Caco-2 (cell line): ENCODE measurements around the gene C19orf25. TPM values are rescaled to one million over a fixed set of nuclear protein-coding genes. Genes with fewer than 3 reads are reported as not detected.

ENCODE experiments used
- BruUV-seq: library from RNA; stranded (reverse); fragments of 400-500 nt; replicated peaks from 2 replicates; lab custom pipeline; 2021; lab: Mats Ljungman, UMichigan
- CTCF ChIA-PET: fragments of 300-600 bp; sonication (Branson Sonifier 250); formaldehyde crosslinking; loops from one replicate; lab custom pipeline; 2022; ENCODE audit warnings: antibody characterized with exemption; lab: Charles Lee
- POLR2A ChIA-PET: fragments of 300-600 bp; sonication (Branson Sonifier 250); formaldehyde crosslinking; loops from one replicate; lab custom pipeline; 2022; ENCODE audit warnings: antibody characterized with exemption; lab: Charles Lee
- DNase-seq, 2 experiments: peaks; one replicate each; pipeline versions ENCODE4 v3.0.0 to v3.0.0-alpha.2; 2020 to 2022
- H3K27me3 ChIP-seq: replicated peaks from 2 replicates; pipeline ENCODE4 v1.6.0; 2011; ENCODE audit warnings: low read length; ENCODE audit not compliant: control insufficient read depth, insufficient read depth
- H3K36me3 ChIP-seq: 2 replicates; pipeline ENCODE4 v1.5.1; 2011; ENCODE audit warnings: low read length; ENCODE audit not compliant: control insufficient read depth, insufficient read depth
- H3K4me1 ChIP-seq: fragments of 250-450 bp; sonication (Bioruptor Pico); 2 replicates; pipeline ENCODE4 v1.5.1; 2020; ENCODE audit warnings: mild to moderate bottlenecking
- H3K4me3 ChIP-seq: 2 replicates; pipeline ENCODE4 v1.5.1; 2011; ENCODE audit warnings: low read depth, mild to moderate bottlenecking, control low read depth, low read length
- H3K9me3 ChIP-seq: fragments of 250-450 bp; sonication (Bioruptor Pico); 2 replicates; pipeline ENCODE4 v1.5.1; 2020; ENCODE audit warnings: mild to moderate bottlenecking, moderate library complexity
- H3K27ac Mint-ChIP-seq: one replicate; pipeline ENCODE4 v1.8.0; 2022; ENCODE audit warnings: mixed read lengths; ENCODE audit not compliant: unreplicated experiment
- H3K27me3 Mint-ChIP-seq: one replicate; pipeline ENCODE4 v1.8.0; 2022; ENCODE audit warnings: mixed read lengths; ENCODE audit not compliant: insufficient read depth, unreplicated experiment
- H3K36me3 Mint-ChIP-seq: one replicate; pipeline ENCODE4 v1.8.0; 2022; ENCODE audit warnings: mild to moderate bottlenecking, mixed read lengths; ENCODE audit not compliant: insufficient read depth, unreplicated experiment
- H3K4me1 Mint-ChIP-seq: one replicate; pipeline ENCODE4 v1.8.0; 2022; ENCODE audit warnings: low read depth, mixed read lengths; ENCODE audit not compliant: unreplicated experiment
- H3K4me3 Mint-ChIP-seq: one replicate; pipeline ENCODE4 v1.8.0; 2022; ENCODE audit warnings: mild to moderate bottlenecking, moderate library complexity, mixed read lengths; ENCODE audit not compliant: unreplicated experiment
- H3K9me3 Mint-ChIP-seq: one replicate; pipeline ENCODE4 v1.8.0; 2022; ENCODE audit warnings: mixed read lengths; ENCODE audit not compliant: unreplicated experiment
- intact Hi-C: fragments of 100-400 bp; cut with micrococcal nuclease; formaldehyde crosslinking; loops from one replicate; pipeline ENCODE4 v1.10.0; 2022; ENCODE audit not compliant: unreplicated experiment
- total RNA-seq: library from RNA; stranded (reverse); gene quantifications from 2 replicates; pipeline ENCODE4 v1.2.3, GENCODE V29; 2022
- TF ChIP-seq, protein P1 (sequence below), 2 experiments: fragments of 200-600 bp in 1 of 2; IDR thresholded peaks; 1 replicate in 1 of 2; 2 replicates in 1 of 2; pipeline versions ENCODE4 v1.5.1 to v1.8.0; 2011 to 2022; ENCODE audit warnings: antibody characterized with exemption in 1 of 2, control low read depth in 1 of 2, inconsistent platforms in 1 of 2, low read depth in 1 of 2, low read length in 1 of 2, mild to moderate bottlenecking in 1 of 2, moderate library complexity in 1 of 2; ENCODE audit not compliant: insufficient read depth in 1 of 2, severe bottlenecking in 1 of 2, unreplicated experiment in 1 of 2

Gene C19orf25
- total RNA-seq, 1 experiment from 2014 or later: 41.9 TPM

DNA sequence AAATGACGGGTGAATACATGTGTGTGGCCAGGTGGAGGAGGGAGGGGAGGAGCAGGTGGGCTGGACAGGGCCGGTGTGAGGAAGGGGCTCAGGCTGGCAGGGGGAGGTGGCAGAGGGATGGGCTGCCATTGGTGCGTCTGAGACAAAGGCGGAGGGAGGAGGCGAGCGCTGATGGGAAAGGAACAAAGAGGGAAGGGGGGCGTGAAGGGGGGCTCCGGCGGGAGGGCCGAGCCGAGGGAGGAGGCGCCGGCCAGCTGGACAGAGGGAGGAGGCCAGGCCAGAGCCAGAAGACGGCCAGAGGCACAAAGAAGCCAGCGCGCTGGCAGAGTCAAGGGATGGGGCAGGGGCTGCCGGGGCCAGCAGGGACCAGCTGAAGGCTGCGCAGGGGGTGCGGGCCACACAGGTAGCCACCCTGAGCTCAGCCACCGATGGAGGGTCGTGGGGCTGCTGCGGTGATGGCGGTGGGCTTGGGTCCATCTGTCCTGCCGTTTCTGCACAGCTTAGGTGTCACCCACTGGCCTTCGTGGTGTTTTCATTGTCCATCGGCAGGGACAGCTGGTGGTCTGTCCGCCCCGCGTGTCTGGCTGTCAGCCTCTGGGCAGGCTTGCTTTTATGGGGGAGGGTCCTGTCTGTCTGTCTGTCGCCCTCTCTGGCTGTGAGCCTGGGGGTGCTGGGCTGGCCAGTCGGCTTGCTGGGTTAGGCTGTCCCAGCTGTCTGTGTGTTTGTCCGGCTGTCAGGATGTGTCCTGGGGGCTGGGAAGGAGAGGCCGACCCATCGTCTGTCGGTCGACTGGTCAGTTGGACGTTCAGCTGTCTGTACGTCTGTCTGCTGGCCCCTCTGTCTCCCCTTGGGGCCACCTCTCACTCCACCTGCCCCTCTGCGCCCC lies 26.9 kb downstream of the C19orf25 start:
- CTCF ChIA-PET: no interaction called here

DNA sequence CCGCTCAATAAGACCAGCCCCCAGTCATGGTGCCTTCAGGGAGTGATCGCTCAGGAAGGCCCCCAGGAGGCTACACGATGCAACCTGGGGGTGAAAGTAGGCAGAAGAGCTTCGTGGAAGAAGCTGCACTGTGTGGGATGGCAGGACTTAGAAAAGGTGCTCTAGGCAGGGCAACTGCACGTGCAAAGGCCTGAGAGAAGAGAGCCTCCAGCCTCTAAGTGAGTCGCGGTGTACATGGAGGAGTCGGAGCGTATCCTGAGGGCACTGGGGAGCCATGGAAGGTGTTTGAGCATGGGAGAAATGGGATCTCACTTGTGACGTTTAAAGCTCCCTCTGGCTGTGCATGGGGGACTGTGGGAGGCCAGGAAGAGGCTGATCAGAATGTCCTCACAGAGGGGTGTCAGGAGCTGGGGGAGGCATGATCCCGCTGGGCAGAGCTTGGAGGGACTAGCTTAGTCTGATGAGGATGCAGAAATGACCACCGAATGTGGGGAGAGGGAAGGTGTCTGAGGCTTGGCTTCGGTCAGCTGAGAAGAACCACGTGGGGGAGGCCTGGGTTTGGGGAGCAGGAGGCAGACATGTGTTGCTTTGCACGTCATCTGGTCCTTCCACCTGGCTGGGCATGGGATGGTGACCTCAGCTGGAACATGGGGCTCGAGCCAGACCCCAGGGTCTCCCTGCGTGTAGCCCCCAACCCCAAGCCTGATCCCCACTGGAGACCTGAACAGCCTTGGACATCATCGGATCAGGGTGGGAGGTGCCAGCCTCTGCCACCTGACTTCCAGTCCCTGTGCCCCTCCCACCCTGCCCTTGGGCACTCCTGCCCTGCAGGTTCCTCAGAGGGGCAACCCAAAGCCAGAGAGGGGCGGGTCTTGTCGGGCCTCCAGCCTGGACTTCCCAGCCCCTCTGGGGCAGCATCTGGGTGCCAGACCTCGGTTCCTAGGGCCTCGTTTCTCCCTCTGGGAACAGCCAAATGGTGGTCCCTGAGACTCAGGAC lies 28.0 kb downstream of the C19orf25 start:
- H3K27me3 Mint-ChIP-seq: peaks cover 4% of the 10 kb centered on the region
- no peaks in the 10 kb centered on the region for H3K27me3 ChIP-seq
- CTCF ChIA-PET: no interaction called here

More for the DNA sequence above, 26.9 kb downstream of the C19orf25 start:
- TF ChIP-seq, protein P1, sequence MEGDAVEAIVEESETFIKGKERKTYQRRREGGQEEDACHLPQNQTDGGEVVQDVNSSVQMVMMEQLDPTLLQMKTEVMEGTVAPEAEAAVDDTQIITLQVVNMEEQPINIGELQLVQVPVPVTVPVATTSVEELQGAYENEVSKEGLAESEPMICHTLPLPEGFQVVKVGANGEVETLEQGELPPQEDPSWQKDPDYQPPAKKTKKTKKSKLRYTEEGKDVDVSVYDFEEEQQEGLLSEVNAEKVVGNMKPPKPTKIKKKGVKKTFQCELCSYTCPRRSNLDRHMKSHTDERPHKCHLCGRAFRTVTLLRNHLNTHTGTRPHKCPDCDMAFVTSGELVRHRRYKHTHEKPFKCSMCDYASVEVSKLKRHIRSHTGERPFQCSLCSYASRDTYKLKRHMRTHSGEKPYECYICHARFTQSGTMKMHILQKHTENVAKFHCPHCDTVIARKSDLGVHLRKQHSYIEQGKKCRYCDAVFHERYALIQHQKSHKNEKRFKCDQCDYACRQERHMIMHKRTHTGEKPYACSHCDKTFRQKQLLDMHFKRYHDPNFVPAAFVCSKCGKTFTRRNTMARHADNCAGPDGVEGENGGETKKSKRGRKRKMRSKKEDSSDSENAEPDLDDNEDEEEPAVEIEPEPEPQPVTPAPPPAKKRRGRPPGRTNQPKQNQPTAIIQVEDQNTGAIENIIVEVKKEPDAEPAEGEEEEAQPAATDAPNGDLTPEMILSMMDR (IDR thresholded peaks at IDR 0.05; ENCODE audit: insufficient read depth in 1 of 2, low read depth in 1 of 2, low read length in 1 of 2, severe bottlenecking in 1 of 2, unreplicated experiment in 1 of 2): no peak
- Mint-ChIP-seq H3K27ac (no peak overlapping the region), H3K36me3 (peaks cover 43% of the 10 kb centered on the region), H3K27me3 (peaks cover 4% of the 10 kb centered on the region), H3K4me1 (no peaks in the 10 kb centered on the region), H3K4me3 (no peak overlapping the region), H3K9me3 (no peaks in the 10 kb centered on the region)
- Histone ChIP-seq H3K36me3 (no peaks in the 10 kb centered on the region), H3K4me3 (no peak overlapping the region), H3K9me3 (no peaks in the 10 kb centered on the region), H3K27me3 (no peaks in the 10 kb centered on the region), H3K4me1 (no peaks in the 10 kb centered on the region)
- POLR2A ChIA-PET: no interaction called here
- intact Hi-C loops: no loop called here
- BruUV-seq: no TSS peak
- DNase-seq: no peak

More for the DNA sequence above, 28.0 kb downstream of the C19orf25 start:
- BruUV-seq: no TSS peak
- H3K36me3 Mint-ChIP-seq: peaks cover 41% of the 10 kb centered on the region
- intact Hi-C loops: no loop called here
- POLR2A ChIA-PET: no interaction called here
- no peak overlapping the region for H3K4me3 Mint-ChIP-seq
- H3K27ac Mint-ChIP-seq: peak overlapping the region; percentile 22
- no peaks in the 10 kb centered on the region for H3K9me3 Mint-ChIP-seq
- H3K4me1 ChIP-seq: peaks cover 7% of the 10 kb centered on the region; the same call in 1 of the 2 replicates
- no peaks in the 10 kb centered on the region for H3K36me3 ChIP-seq
- DNase-seq: no peak
- TF ChIP-seq, protein P1 (IDR thresholded peaks at IDR 0.05; ENCODE audit: insufficient read depth in 1 of 2, low read depth in 1 of 2, low read length in 1 of 2, severe bottlenecking in 1 of 2, unreplicated experiment in 1 of 2): no peak
- no peak overlapping the region for H3K4me3 ChIP-seq
- no peaks in the 10 kb centered on the region for H3K4me1 Mint-ChIP-seq
- no peaks in the 10 kb centered on the region for H3K9me3 ChIP-seq
